ENCODE data around the gene SOX6. TPM values are rescaled to one million over a fixed set of nuclear protein-coding genes. Genes with fewer than 3 reads are reported as not detected.

SOX6 gene
- total RNA-seq, 1 donor from 2014 or later, result under 0.01 TPM

GRCh38 chr11:16278979-16279378, 77.4 kb downstream of the SOX6 start:
- DNase-seq (ENCODE audit: low read depth, low spot score), result no peak

DNA sequence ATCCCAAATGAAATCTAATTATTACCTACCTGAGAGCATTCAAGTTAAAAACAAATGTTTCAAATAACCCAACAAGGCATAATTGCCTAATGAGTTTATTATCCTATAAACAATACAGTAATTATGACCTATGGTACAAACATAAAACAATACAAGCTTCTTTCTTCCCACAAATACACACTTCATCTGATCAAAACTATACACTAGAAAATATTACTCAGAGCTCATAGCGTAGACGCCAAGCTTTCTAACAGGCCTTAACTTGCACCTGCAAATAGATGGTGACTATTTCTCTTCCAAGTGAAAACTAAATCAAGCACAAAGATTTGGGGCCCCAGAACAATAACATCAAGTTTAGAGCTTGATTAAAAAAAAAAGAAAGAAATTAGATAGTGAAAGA, 78.1 kb downstream of the SOX6 start:
- DNase-seq (ENCODE audit: low read depth, low spot score), result no peak

- DNase-seq (ENCODE audit: low read depth, low spot score), result no peak
These were observed 80.1 kb downstream of the SOX6 start for GRCh38 chr11:16276251-16276650.

GRCh38 chr11:16271258-16271657, 85.1 kb downstream of the SOX6 start:
- no peak for DNase-seq (ENCODE audit: low read depth, low spot score)

DNA sequence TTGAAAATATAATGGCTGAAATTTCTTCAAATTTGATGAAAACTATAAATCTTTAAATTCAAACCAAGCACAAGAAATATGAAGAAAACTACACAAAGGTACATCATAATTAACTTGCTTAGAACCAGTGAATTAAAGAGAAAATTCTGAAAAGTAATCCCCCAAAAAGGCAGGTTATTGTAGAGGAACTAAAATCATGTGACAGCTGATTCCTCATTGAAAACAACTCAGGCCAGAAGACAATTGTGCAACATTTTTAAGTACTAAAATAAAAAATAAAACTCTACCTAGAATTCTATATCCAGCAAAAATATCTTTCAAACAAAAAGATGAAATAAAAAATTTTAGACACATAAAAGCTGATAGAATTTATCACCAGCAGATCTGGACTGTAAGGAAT, 90.3 kb downstream of the SOX6 start:
- no peak for DNase-seq (ENCODE audit: low read depth, low spot score)

- DNase-seq (ENCODE audit: low read depth, low spot score), result no peak
These were observed 91.3 kb downstream of the SOX6 start for GRCh38 chr11:16265022-16265421.

GRCh38 chr11:16262645-16262955, 93.7 kb downstream of the SOX6 start:
- DNase-seq (ENCODE audit: low read depth, low spot score), result no peak

DNA sequence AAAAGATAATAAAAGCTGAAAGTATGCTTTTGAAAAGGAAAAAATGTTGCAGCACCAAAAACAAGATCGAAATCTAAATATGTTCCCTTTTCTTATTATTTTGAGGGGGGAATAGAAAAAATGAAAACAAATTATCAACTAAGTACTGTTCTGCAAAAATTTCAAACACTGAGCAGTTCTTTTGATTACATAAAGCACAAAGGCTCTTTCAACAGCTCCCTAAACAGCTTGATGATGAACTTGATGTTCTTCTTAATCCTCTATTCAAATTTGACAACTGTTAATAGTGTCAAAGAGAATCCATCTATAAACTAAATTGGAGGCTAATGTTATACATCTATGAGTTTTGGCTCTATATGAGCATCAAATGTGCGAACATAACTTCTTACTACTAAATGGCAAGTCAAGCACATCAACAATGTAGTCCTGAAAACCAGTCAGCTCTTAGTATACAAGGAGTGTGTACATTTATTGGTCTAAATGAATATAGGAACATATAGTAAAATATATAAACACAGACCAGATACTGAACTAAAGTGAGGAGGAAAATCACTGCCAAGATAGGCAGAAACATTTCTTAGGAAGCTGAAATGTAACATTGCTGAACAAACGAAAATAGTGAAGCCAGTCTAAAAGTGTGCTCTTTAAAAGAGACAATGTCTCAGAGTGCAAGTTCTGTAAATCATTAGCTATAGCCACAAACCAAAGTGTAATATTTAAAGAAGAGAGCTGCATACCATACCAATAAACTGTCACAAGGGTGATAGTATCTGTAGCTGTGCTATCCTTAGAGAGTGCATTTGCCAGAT, 94.3 kb downstream of the SOX6 start:
- DNase-seq (ENCODE audit: low read depth, low spot score), result no peak

DNA sequence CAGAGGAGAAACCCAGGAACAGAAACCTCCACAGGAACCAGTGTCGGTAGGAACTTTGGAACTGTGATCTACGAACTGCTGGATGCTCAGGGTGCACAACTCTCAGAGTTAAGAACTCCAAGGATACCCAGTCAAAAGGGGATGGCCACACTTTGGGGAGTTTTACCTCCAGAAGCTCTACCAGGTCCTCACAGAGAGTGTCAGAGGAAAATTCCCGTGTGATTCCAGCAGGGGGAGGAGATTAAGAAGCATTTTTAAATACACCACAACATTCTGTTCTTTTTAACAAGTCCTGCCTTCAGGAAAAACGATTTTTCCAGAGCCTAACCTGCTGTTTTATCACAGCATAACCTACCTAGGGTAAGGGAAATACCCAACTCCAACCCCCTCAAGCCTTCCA, 104.0 kb downstream of the SOX6 start:
- no peak for DNase-seq (ENCODE audit: low read depth, low spot score)

GRCh38 chr11:16248248-16248647, 108.1 kb downstream of the SOX6 start:
- no peak for DNase-seq (ENCODE audit: low read depth, low spot score)

DNA sequence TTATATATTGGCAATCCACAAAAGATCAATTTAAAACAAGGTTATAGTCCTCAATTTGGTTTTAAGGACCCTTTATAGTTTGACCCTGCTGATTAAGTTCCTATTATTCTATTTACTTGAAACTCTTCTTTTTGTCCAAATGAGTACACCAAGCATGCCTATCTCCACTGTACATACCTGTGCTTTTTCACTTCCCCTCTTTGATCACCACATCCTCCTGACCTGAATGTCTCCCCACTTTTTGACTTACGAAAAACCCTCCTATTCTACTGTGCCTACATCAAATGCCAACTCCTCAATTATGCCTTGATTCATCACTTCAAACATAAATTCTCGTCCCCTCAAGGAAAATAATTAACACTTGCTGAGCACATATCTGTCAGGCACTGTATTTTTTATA, 113.5 kb downstream of the SOX6 start:
- no peak for DNase-seq (ENCODE audit: low read depth, low spot score)

DNA sequence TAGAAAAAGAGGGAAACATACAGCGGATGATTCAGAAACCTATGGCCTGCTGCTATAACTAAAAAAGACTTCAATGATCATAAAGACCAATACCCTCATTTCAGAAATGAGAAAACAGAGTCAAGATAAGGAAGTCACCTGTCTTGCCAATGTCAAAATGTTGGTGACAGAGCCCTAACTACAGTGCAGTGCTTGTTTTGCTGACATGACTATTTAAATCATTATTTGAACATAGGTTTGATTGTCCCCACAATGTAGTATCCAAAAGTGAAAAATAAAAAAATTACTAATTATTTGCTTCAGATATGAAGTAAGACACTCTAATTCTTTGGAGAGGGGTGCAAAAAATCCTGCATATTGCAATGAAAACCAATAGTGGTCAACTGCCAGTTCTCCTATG, 115.7 kb downstream of the SOX6 start:
- DNase-seq (ENCODE audit: low read depth, low spot score), result no peak

- no peak for DNase-seq (ENCODE audit: low read depth, low spot score)
These were observed 116.9 kb downstream of the SOX6 start for GRCh38 chr11:16239141-16240105.

- peak; percentile 3 for DNase-seq (ENCODE audit: low read depth, low spot score)
These were observed 130.1 kb downstream of the SOX6 start for GRCh38 chr11:16226245-16226644.

- DNase-seq (ENCODE audit: low read depth, low spot score), result no peak
These were observed 130.7 kb downstream of the SOX6 start for GRCh38 chr11:16225623-16226022.

- no peak for DNase-seq (ENCODE audit: low read depth, low spot score)
These were observed 132.8 kb downstream of the SOX6 start for GRCh38 chr11:16223558-16223957.

GRCh38 chr11:16217631-16218030, 138.7 kb downstream of the SOX6 start:
- DNase-seq (ENCODE audit: low read depth, low spot score), result no peak

GRCh38 chr11:16216831-16217230, 139.5 kb downstream of the SOX6 start:
- no peak for DNase-seq (ENCODE audit: low read depth, low spot score)

DNA sequence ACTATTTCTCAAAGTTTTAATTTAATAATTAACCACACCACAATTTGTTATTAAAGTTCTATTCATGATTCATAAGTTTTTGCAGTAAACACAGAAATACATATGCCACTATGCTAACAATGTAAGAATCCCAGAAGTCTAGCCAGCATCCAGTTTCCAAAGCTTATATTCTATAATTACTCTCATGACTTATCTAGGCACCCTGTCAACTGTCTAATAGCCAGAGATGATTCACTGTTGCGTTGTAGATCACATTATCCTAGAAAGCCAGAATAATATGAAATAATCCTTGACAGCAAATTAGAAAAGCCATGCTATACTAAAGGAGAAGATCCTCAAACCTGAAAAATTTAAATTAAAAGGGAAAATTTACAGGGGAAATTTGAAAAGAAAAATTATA, 141.0 kb downstream of the SOX6 start:
- DNase-seq (ENCODE audit: low read depth, low spot score), result no peak

DNA sequence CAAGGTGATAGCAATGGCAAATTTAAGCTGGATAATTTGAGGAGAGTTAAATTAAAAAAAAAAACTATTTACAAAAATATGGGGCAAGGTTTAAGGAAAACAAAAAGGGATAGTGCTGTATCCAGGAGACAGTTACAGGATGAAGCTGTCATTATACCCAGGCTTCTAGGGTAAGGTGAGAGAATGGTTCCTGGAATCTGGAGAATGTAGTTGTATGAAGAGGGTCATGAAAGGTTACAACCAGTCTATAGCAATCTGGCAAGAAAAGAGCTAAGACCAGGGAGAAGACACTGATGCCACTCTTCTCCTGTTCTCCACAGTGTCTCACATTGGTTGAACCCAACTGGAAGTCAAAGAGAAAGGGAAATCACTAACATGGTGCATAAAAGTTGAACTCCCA, 144.9 kb downstream of the SOX6 start:
- DNase-seq (ENCODE audit: low read depth, low spot score), result no peak

- no peak for DNase-seq (ENCODE audit: low read depth, low spot score)
These were observed 152.1 kb downstream of the SOX6 start for GRCh38 chr11:16204261-16204660.

DNA sequence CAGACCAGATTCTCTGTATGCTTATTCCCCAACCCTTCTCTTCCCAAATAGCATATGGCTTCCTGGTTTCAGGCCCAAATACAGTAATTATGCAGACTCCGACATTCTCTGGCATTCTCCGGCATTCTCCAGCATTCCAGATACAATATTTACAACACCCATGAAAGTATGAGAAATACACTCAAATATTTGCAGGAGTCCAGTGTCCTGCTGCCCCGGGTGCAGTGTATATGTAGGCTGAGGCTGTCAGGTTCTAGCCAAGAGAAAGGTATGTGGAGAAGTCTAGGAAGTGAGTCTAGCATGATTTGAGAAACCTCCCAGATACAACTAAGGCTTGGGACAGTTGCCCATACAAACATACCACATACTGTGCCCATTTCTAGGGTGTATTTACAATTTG, 160.7 kb downstream of the SOX6 start:
- DNase-seq (ENCODE audit: low read depth, low spot score), result no peak

DNA sequence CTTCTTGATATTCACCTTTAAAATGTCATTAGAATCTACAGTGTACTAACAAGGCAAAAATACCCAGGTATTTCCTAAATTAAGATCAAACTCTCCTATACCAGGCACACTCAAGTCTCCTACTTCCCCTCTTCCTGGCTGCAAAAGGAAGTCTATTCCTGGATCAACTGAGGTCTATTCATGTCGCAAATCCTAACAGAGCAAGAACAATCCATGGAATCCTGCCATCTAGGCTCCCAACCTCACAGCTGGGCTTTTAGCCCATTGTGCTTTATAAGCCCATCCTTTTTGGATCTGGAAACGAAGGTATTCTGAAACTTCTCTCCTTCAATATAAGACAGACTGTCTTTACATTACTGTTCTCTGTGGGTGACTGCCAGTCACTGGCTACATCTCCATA, 161.8 kb downstream of the SOX6 start:
- DNase-seq (ENCODE audit: low read depth, low spot score), result no peak

Measured in pulmonary artery endothelial cell (primary cell).